HCT116 (cell line): ENCODE results near the gene POLD1. TPM values are rescaled to one million over a fixed set of nuclear protein-coding genes. Genes with fewer than 3 reads are reported as not detected.
A peak's percentile ranks its signal among the peaks of the same experiment; 100 is the strongest.

Experiments
- ATAC-seq: fragments of 200-7000 bp; cut with Tn5 transposase; 2 replicates; pipeline ENCODE4 v1.9.1; 2020; ENCODE audit warnings: mild to moderate bottlenecking, moderate library complexity
- Bru-seq: library from RNA; stranded (reverse); fragments of 400-500 nt; gene quantifications from one replicate; lab custom pipeline; 2021; lab: Mats Ljungman, UMichigan
- BruChase-seq, 2 experiments: library from RNA; stranded (reverse); fragments of 400-500 nt; gene quantifications; one replicate each; lab custom pipeline; 2021; lab: Mats Ljungman, UMichigan
- BruUV-seq: library from RNA; stranded (reverse); fragments of 400-500 nt; replicated peaks from 2 replicates; lab custom pipeline; 2021; lab: Mats Ljungman, UMichigan
- CTCF ChIA-PET: fragments of 300-600 bp; sonication (Branson Sonifier 250); formaldehyde crosslinking; loops from one replicate; lab custom pipeline; 2021; ENCODE audit warnings: antibody characterized with exemption; lab: Charles Lee
- POLR2A ChIA-PET: fragments of 300-600, 350-600 bp; sonication (Branson Sonifier 250); formaldehyde crosslinking; loops from one replicate; lab custom pipeline; 2021; ENCODE audit warnings: antibody characterized with exemption; lab: Charles Lee
- RAD21 ChIA-PET, 2 experiments: fragments of 300-600 bp; sonication (Branson Sonifier 250); formaldehyde crosslinking; loops; one replicate each; lab custom pipeline; 2023; ENCODE audit warnings: low total read pairs in 2 of 2; ENCODE audit not compliant: uncharacterized antibody in 2 of 2, unreplicated experiment in 2 of 2, low non-redundant PET in 1 of 2; lab: Charles Lee
- DNase-seq: peaks from one replicate; pipeline ENCODE4 v3.0.0-alpha.2; 2010; ENCODE audit warnings: low read depth, low spot score
- H2AFZ ChIP-seq: fragments of 200-600 bp; shearing (Covaris generic), sonication (generic); 2 replicates; pipeline ENCODE4 v1.6.1; 2017; ENCODE audit warnings: low read depth, mixed run types, mixed read lengths, antibody characterized with exemption, low read length; ENCODE audit not compliant: poor library complexity, severe bottlenecking
- H3K27ac ChIP-seq: 2 replicates; pipeline ENCODE4 v1.5.1; 2012; ENCODE audit warnings: low read depth, low read length
- H3K27me3 ChIP-seq: fragments of 200-600 bp; sonication (generic); 2 replicates; pipeline ENCODE4 v1.6.1; 2016; ENCODE audit warnings: mixed run types, low read length, mixed read lengths; ENCODE audit not compliant: insufficient read depth
- H3K36me3 ChIP-seq, 2 experiments: fragments of 200-500 bp in 1 of 2; fragments of 200-600 bp in 1 of 2; sonication (Bioruptor generic) in 1 of 2; sonication (generic) in 1 of 2; 2 replicates each; pipeline versions ENCODE4 v1.5.1 to v1.6.1; 2014 to 2016; ENCODE audit warnings: low read length in 2 of 2, inconsistent platforms in 1 of 2, mixed read lengths in 1 of 2, mixed run types in 1 of 2; ENCODE audit not compliant: insufficient read depth in 2 of 2, control insufficient read depth in 1 of 2
- H3K4me1 ChIP-seq, 2 experiments: fragments of 200-600 bp in 1 of 2; sonication (generic) in 1 of 2; 2 replicates each; pipeline versions ENCODE4 v1.5.1 to v1.6.1; 2012 to 2017; ENCODE audit warnings: low read length in 2 of 2, inconsistent platforms in 1 of 2, mild to moderate bottlenecking in 1 of 2, mixed read lengths in 1 of 2, mixed run types in 1 of 2, moderate library complexity in 1 of 2; ENCODE audit not compliant: insufficient read depth in 2 of 2, control insufficient read depth in 1 of 2
- H3K4me2 ChIP-seq: fragments of 200-600 bp; sonication (generic); 2 replicates; pipeline ENCODE4 v1.6.1; 2017; ENCODE audit warnings: mixed run types, low read length, mixed read lengths
- H3K4me3 ChIP-seq, 2 experiments: fragments of 200-600 bp in 1 of 2; sonication (generic) in 1 of 2; replicated peaks in 1 of 2; 2 replicates each; pipeline ENCODE4 v1.5.1; 2011 to 2016; ENCODE audit warnings: low read length in 2 of 2, control low read depth in 1 of 2, low read depth in 1 of 2, mild to moderate bottlenecking in 1 of 2, mixed read lengths in 1 of 2, mixed run types in 1 of 2
- H3K79me2 ChIP-seq: fragments of 200-600 bp; sonication (generic); 2 replicates; pipeline ENCODE4 v1.6.1; 2017; ENCODE audit warnings: mild to moderate bottlenecking, mixed run types, low read length, moderate library complexity, mixed read lengths; ENCODE audit not compliant: insufficient read depth
- H3K9ac ChIP-seq: fragments of 200-600 bp; sonication (generic); 2 replicates; pipeline ENCODE4 v1.6.1; 2016; ENCODE audit warnings: low read length, mixed read lengths
- H3K9me2 ChIP-seq: fragments of 200-600 bp; sonication (generic), shearing (Covaris generic); 2 replicates; pipeline ENCODE4 v1.6.1; 2017; ENCODE audit warnings: mixed run types, mild to moderate bottlenecking, moderate library complexity; ENCODE audit not compliant: insufficient read depth
- H3K9me3 ChIP-seq, 2 experiments: fragments of 200-500 bp in 1 of 2; fragments of 200-600 bp in 1 of 2; sonication (Bioruptor generic) in 1 of 2; sonication (generic) in 1 of 2; 2 replicates each; pipeline ENCODE4 v1.6.1; 2014 to 2017; ENCODE audit warnings: low read length in 2 of 2, mixed read lengths in 2 of 2, inconsistent platforms in 1 of 2, low read depth in 1 of 2, mild to moderate bottlenecking in 1 of 2, mixed run types in 1 of 2, moderate library complexity in 1 of 2; ENCODE audit not compliant: control insufficient read depth in 1 of 2, insufficient read depth in 1 of 2
- H4K20me1 ChIP-seq: fragments of 200-600 bp; sonication (generic), shearing (Covaris generic); 2 replicates; pipeline ENCODE4 v1.6.1; 2017; ENCODE audit warnings: mixed run types, mild to moderate bottlenecking, moderate library complexity; ENCODE audit not compliant: insufficient read depth
- CBX3 ChIP-seq: IDR thresholded peaks from 2 replicates; pipeline ENCODE4 v1.6.1; 2012; ENCODE audit warnings: low read depth
- CEBPB ChIP-seq: IDR thresholded peaks from 2 replicates; pipeline ENCODE4 v1.6.1; 2012; ENCODE audit warnings: low read depth
- EGR1 ChIP-seq: IDR thresholded peaks from 2 replicates; pipeline ENCODE4 v1.6.1; 2012; ENCODE audit warnings: low read depth
- ELF1 ChIP-seq: IDR thresholded peaks from 2 replicates; pipeline ENCODE4 v1.6.1; 2012; ENCODE audit warnings: low read depth, borderline replicate concordance
- EZH2 ChIP-seq: fragments of 200-600 bp; sonication (generic); IDR thresholded peaks from 2 replicates; pipeline ENCODE4 v1.6.1; 2017; ENCODE audit warnings: antibody characterized with exemption, mixed run types
- EZH2phosphoT487 ChIP-seq: fragments of 200-600 bp; IDR thresholded peaks from 2 replicates; pipeline ENCODE4 v1.6.1; 2018; ENCODE audit warnings: antibody characterized with exemption, borderline replicate concordance
- FOSL1 ChIP-seq: IDR thresholded peaks from 2 replicates; pipeline ENCODE4 v1.6.1; 2012; ENCODE audit warnings: low read depth
- JUND ChIP-seq: IDR thresholded peaks from 2 replicates; pipeline ENCODE4 v1.6.1; 2012
- POLR2A ChIP-seq: IDR thresholded peaks from 2 replicates; pipeline ENCODE4 v1.7.0; 2011; ENCODE audit warnings: borderline replicate concordance; ENCODE audit not compliant: insufficient read depth, insufficient read length; ENCODE audit errors: extremely low read depth
- RAD21 ChIP-seq: IDR thresholded peaks from 2 replicates; pipeline ENCODE4 v1.6.1; 2012; ENCODE audit warnings: low read depth, mild to moderate bottlenecking
- SIN3A ChIP-seq: IDR thresholded peaks from 2 replicates; pipeline ENCODE4 v1.6.1; 2012; ENCODE audit warnings: low read depth
- SP1 ChIP-seq: IDR thresholded peaks from 2 replicates; pipeline ENCODE4 v1.6.1; 2012; ENCODE audit warnings: low read depth
- SRF ChIP-seq: IDR thresholded peaks from 2 replicates; pipeline ENCODE4 v1.6.1; 2012; ENCODE audit warnings: low read depth
- TCF7L2 ChIP-seq: IDR thresholded peaks from 2 replicates; pipeline ENCODE4 v1.7.0; 2011; ENCODE audit warnings: borderline replicate concordance, inconsistent platforms; ENCODE audit not compliant: insufficient read depth, insufficient read length; ENCODE audit errors: extremely low read depth
- ZFX ChIP-seq: fragments of 450-650 bp; IDR thresholded peaks from 2 replicates; pipeline ENCODE4 v1.6.1; 2017
- intact Hi-C: fragments of 100-400 bp; cut with micrococcal nuclease; formaldehyde crosslinking; loops from 2 replicates; pipeline ENCODE4 v1.10.0; 2022
- long read RNA-seq: library from polyadenylated mRNA; unstranded; transcript quantifications from one replicate; pipeline ENCODE4 v2.0.0, GENCODE V29; 2021; ENCODE audit not compliant: unreplicated experiment
- polyA plus RNA-seq: library from polyadenylated mRNA; unstranded; fragments of >200 nt; gene quantifications from 2 replicates; pipeline ENCODE4 v1.2.1, GENCODE V29; 2012; ENCODE audit warnings: missing spikeins
- total RNA-seq: library from RNA; stranded (reverse); gene quantifications from one replicate; pipeline ENCODE4 v1.2.1, GENCODE V29; 2021; ENCODE audit not compliant: unreplicated experiment
- TF ChIP-seq, protein P1 (sequence below), 3 experiments: fragments of 200-600 bp in 1 of 3; sonication (generic) in 1 of 3; IDR thresholded peaks in 2 of 3; conservative IDR thresholded peaks in 1 of 3; 2 replicates each; pipeline ENCODE4 v1.5.1; 2012 to 2017; ENCODE audit warnings: low read depth in 2 of 3, low read length in 2 of 3, antibody characterized with exemption in 1 of 3, borderline replicate concordance in 1 of 3, control low read depth in 1 of 3, mild to moderate bottlenecking in 1 of 3, mixed read lengths in 1 of 3, mixed run types in 1 of 3, moderate library complexity in 1 of 3; ENCODE audit not compliant: insufficient read depth in 1 of 3
- TF ChIP-seq, protein P2 (sequence below): IDR thresholded peaks from 2 replicates; pipeline ENCODE4 v1.6.1; 2012
- TF ChIP-seq, protein P3 (sequence below): IDR thresholded peaks from 2 replicates; pipeline ENCODE4 v1.6.1; 2011; ENCODE audit warnings: mild to moderate bottlenecking, low read length, moderate library complexity; ENCODE audit not compliant: insufficient replicate concordance; ENCODE audit errors: extremely low read depth

The POLD1 gene
- 122 TPM for total RNA-seq
- 92.4 and 93.2 TPM in 2 replicates for polyA plus RNA-seq
- Bru-seq, nascent RNA: percentile 51 among the genes with signal in this experiment
- BruChase-seq, experiment 1, labeled RNA remaining after a 6-hour chase: percentile 67 among the genes with signal in this experiment
- percentile 57 among the genes with signal in this experiment for BruChase-seq, experiment 2, labeled RNA remaining after a 2-hour chase
- long read RNA-seq, transcript POLD1-201 (27 exons, 3,444 nt): major isoform, 86 of 316 reads
- long read RNA-seq, partial matches to known transcripts: 180 of 316 reads
- long read RNA-seq, other reads (novel, unspliced or antisense): 39 of 316 reads

DNA sequence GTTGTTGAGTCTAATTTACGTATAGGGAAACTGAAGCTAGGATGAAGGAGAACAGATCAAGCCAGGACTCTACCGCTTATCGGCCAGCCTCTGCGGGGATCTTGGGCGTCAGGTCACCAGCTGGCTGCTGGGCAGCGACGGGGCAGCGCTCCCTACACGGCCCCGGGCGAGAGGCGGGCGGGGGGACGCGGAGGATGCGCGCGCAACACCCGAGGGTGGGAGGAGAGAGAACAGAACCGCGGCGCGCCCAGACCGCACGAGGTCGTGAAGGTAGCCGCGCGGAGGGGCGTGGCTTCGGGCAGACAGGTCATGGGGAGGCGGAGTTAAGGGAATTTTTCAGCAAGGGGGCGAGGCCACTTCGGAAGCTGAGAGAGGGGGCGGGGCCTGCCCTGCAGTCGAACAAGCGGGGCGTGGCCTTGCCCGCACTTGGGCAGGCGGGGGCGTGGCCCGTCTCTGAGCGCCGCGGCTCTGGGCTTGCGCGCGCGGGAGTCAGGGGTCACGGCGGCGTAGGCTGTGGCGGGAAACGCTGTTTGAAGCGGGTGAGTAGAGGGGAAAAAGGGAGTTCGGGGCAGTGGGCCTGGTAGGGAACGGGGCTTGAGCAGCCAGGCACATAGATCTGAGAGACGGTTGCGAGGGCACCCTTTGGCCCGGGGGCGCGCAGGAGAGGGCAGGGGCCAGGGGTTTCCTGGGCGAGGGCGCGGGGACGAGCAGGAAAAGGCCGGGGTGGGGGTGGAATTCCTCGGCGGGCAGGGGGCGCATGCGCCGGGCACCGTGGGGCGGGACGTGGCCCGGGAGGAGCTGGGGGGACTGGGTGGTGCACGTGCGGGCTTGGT lies at the start of gene POLD1:
Gene POLD1 (plus strand): TSS at position 496 of the 833 bp plus-strand sequence. CDS start 14,505 bp downstream, outside the sequence.
- BruUV-seq: no TSS peak
- Histone ChIP-seq H3K79me2 (peaks cover 50% of the 10 kb centered on the region), H3K9me3 (no peaks in the 10 kb centered on the region), H3K9ac (peak within 1 kb of the TSS; percentile 81), H3K4me2 (peak within 1 kb of the TSS; percentile 82), H2AFZ (no peak within 1 kb of the TSS), H3K27me3 (no peaks in the 10 kb centered on the region), H3K4me3 (peak within 1 kb of the TSS; percentile 50 to 71), H3K9me2 (no peaks in the 10 kb centered on the region), H3K4me1 (peaks cover 11 to 16% of the 10 kb centered on the region in 2 experiments; a peak in 3 of 4 replicates), H4K20me1 (no peaks in the 10 kb centered on the region), H3K27ac (peak within 1 kb of the TSS; percentile 71), H3K36me3 (peaks cover 23 to 35% of the 10 kb centered on the region in 2 experiments; a peak in 3 of 4 replicates)
- DNase-seq (peak; percentile 97), ATAC-seq (peak; percentile 90)
- intact Hi-C loops: no loop called here
- POLR2A ChIA-PET: interaction anchor here (1.0 to 1.4 kb wide), 4 partner anchors 8 to 420 kb away, joined by 3 to 5 read pairs (median 4); partner anchors contain the start of gene NR1H2
- CTCF ChIA-PET: interaction anchor here (1.2 kb wide), 1 partner anchor 55 kb away, joined by 3 read pairs; the partner anchor contains the start of gene KCNC3
- RAD21 ChIA-PET: no interaction called here
- TF ChIP-seq EGR1 (peak; percentile 95), TCF7L2 (peak; percentile 62), ZFX (no peak; the same call in 1 of the 2 replicates), FOSL1 (no peak), SP1 (peak; percentile 60), JUND (no peak), ELF1 (no peak), EZH2 (no peak), CEBPB (no peak), POLR2A (peak; percentile 89), RAD21 (no peak), CBX3 (no peak), SIN3A (peak; percentile 40), EZH2phosphoT487 (no peak), SRF (peak; percentile 93)
- TF ChIP-seq, protein P1, sequence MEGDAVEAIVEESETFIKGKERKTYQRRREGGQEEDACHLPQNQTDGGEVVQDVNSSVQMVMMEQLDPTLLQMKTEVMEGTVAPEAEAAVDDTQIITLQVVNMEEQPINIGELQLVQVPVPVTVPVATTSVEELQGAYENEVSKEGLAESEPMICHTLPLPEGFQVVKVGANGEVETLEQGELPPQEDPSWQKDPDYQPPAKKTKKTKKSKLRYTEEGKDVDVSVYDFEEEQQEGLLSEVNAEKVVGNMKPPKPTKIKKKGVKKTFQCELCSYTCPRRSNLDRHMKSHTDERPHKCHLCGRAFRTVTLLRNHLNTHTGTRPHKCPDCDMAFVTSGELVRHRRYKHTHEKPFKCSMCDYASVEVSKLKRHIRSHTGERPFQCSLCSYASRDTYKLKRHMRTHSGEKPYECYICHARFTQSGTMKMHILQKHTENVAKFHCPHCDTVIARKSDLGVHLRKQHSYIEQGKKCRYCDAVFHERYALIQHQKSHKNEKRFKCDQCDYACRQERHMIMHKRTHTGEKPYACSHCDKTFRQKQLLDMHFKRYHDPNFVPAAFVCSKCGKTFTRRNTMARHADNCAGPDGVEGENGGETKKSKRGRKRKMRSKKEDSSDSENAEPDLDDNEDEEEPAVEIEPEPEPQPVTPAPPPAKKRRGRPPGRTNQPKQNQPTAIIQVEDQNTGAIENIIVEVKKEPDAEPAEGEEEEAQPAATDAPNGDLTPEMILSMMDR (IDR thresholded peaks at IDR 0.05 in 2 of 3, conservative IDR thresholded peaks at IDR 0.05 in 1 of 3; ENCODE audit: borderline replicate concordance in 1 of 3, insufficient read depth in 1 of 3, low read depth in 2 of 3, low read length in 2 of 3): no peak
- TF ChIP-seq, protein P2, sequence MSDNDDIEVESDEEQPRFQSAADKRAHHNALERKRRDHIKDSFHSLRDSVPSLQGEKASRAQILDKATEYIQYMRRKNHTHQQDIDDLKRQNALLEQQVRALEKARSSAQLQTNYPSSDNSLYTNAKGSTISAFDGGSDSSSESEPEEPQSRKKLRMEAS: peak; percentile 92
- TF ChIP-seq, protein P3, sequence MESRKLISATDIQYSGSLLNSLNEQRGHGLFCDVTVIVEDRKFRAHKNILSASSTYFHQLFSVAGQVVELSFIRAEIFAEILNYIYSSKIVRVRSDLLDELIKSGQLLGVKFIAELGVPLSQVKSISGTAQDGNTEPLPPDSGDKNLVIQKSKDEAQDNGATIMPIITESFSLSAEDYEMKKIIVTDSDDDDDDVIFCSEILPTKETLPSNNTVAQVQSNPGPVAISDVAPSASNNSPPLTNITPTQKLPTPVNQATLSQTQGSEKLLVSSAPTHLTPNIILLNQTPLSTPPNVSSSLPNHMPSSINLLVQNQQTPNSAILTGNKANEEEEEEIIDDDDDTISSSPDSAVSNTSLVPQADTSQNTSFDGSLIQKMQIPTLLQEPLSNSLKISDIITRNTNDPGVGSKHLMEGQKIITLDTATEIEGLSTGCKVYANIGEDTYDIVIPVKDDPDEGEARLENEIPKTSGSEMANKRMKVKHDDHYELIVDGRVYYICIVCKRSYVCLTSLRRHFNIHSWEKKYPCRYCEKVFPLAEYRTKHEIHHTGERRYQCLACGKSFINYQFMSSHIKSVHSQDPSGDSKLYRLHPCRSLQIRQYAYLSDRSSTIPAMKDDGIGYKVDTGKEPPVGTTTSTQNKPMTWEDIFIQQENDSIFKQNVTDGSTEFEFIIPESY: no peak
